GM18508 (cell line): ENCODE measurements around the gene KMT2C.
"Not testable (repeated sequence)": the region's sequence is repeated elsewhere in the genome, so short reads cannot be mapped to it uniquely, and the experiment has no call there.

Experiments used
- ATAC-seq: cut with Tn5 transposase; IDR thresholded peaks from one replicate; pipeline ENCODE4 v1.9.1; 2021; ENCODE audit warnings: moderate number of reproducible peaks; ENCODE audit not compliant: insufficient read depth, unreplicated experiment

The KMT2C gene

DNA sequence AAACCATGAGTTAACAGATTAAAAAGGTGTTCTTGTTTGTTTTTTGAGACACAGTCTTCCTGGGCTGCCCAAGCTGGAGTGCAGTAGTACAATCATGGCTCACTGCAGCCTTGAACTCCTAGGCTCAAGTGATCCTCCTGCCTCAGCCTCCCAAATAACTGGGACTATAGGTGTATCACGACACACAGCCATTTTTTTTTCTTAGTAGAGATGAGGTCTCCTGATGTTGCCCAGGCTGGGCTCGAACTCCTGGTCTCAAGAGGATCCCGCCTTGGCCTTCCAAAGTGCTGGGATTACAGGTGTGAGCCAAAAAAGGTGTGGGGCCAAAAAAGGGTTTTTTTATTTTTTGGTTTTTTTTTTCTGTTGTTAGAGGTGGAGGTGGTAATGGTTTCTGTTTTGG is 29.3 kb downstream of the KMT2C start:
- no peak for ATAC-seq

DNA sequence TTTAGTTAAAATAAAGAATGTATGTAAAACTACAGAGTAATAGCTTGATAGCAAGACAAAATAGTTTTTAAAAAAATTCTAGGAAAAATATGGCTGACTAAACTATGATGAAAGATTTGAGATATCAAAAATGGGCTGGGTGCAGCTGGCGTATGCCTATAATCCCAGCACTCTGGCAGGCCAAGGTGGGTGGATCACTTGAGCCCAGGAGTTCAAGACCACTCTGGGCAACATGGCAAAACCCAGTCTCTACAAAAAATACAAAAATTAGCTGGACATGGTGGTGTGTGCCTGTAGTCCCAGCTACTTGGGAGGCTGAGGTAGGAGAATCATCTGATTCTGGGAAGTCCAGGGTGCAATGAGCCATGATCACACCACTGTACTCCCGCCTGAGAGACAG is 29.8 kb downstream of the KMT2C start:
- not testable (repeated sequence) for ATAC-seq

DNA sequence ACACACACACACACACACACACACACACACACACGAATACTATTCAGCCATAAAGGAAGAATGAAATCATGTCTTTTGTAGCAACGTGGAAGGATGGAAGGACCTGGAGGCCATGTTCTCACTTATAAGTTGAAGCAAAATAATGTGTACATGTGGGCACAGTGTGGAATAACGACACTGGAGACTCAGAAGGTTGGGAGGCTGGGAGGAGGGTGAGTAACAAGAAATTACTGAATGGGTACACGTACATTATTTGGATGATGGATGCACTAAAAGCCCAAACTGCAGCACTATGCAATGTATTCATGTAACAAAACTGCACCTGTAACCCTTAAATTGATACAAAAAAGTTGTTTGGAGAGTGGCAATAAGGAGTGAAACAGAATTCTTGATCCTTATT is 32.1 kb downstream of the KMT2C start:
- ATAC-seq: no peak

DNA sequence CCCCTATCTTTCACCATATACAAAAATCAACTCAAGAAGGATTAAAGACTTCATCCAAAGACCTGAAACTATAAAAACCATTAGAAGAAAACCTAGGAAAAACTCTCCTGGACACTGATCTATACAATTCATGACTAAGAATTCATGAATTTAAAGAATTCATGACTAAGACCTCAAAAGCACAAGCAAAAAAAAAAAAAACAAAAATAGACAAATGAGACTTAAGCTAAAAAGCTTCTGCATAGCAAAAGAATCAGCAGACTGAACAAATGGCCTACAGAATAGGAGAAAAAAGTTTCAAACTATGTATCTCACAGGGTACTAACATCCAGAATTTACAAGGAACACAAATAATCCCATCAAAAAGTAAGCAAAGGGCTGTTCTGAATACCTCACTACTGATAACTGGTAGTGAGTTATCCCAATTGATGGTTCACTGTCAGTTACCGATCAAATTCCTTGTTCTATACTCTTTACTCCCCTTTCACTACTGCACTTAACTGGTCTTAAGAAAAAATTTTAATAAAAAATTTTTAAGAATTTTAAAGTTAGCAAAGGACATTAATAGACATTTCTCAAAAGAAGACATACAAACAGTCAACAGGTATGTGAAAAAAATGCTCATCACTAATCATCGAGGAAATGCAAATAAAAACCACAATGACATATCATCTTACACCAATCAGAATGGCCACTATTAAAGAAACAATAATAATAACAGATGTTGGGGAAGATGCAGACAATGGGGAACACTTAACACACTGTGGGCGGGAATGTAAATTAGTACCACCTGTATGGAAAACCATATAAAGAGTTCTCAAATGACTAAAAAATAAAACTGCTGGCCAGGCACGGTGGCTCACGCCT is 33.2 kb downstream of the KMT2C start:
- no peak for ATAC-seq

DNA sequence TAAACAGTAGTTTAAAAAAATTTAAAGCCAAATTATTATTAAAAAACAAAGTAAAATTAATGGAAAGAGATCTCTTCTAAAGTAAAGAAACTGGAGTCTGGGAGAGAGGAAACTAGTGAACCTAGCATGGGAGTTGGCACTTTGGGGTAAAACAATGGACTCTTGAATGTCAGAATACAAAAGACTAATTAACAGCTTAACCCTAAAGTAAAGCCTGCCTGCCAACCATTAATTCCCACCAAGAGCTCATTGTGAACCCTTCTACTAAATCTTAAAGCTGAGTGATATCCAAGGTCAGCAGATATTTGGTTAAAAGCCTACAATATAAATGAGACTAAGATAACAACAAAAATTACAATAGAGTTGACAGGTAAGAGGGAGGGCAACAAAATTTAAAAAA is 36.5 kb downstream of the KMT2C start:
- no peak for ATAC-seq

DNA sequence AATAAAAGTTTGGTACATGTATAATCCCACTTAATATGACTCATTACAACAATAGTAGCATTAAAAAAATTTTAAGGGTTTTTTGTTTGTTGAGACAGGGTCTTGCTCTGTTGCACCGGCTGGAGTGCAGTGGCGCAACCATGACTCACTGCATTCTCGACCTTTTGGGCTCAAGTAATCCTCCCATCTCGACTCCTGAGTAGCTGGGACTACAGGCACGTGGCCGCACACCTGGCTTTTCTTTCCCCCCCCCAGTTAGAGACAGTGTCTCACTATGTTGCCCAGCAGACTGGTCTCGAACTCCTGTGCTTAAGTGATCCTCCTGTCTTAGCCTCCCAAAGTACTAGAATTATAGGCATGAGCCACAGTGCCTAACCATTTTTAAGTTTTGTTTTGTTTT is 40.7 kb downstream of the KMT2C start:
- no peak for ATAC-seq

DNA sequence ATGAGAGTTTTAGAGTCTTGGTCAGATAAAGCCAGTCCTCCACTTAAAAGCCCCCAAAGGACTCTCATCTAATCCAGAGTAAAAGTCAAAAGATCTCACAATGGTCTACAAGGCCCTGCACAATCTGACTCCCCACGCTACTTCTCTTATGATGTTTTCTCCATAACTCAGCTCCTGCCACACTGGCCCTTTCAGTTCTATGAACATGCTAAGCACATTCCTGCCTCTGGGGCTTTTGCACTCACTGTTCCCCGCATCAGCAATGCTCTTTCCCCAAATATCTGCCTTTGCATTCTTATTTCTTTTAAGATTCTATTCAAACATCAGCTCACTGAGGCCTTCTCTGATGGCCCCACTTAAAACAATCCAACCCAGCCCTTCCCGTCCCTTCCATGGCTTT is 41.6 kb downstream of the KMT2C start:
- ATAC-seq: not testable (repeated sequence)

DNA sequence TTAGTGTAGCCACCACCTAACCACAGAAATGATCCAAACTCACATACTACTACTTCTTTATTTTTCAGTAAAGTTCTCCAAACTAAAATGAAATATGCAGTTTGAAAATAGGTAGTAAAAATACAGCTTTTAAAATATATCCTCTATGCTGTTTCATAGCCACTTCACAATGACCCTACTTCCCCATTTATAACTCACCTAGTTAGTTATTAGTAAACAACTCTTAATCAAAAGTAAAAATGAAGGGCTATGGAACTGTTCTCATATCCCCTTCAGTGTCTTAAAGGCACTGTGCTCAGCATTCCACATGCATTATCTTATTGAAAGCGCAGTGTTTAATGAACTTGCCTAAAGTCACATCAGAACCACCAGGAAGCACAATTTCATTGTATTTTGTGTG is 43.5 kb downstream of the KMT2C start:
- peak; percentile 78 for ATAC-seq

DNA sequence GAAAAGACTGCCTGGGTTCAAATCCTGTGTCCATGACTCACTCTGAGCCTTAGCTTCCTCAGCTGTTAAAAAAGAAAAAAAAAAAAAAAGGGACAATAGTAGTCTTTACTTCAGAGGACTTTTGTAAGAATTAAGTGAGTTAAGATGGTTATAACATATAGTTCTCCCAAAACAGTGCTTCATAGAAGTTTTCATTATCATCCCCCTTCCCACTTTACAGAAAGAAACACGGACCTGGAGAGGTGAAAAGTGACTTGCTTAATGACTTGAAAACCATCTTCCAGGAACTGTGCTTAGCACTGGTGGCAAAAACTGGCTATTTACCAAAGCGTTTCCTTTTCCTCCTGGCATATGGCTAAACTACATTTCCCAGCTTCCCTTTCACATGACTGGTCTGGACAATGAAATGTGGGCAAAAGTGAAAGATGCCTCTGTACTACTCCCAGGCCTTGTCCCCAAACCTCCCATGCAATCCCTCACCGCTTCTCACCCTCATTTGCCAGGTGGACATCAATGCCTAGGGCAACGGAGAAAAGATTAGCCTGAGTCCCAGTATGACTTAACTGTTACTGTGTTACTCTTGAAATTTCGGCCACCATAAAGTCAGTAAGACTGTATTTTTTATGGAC is 49.6 kb downstream of the KMT2C start:
- not testable (repeated sequence) for ATAC-seq

DNA sequence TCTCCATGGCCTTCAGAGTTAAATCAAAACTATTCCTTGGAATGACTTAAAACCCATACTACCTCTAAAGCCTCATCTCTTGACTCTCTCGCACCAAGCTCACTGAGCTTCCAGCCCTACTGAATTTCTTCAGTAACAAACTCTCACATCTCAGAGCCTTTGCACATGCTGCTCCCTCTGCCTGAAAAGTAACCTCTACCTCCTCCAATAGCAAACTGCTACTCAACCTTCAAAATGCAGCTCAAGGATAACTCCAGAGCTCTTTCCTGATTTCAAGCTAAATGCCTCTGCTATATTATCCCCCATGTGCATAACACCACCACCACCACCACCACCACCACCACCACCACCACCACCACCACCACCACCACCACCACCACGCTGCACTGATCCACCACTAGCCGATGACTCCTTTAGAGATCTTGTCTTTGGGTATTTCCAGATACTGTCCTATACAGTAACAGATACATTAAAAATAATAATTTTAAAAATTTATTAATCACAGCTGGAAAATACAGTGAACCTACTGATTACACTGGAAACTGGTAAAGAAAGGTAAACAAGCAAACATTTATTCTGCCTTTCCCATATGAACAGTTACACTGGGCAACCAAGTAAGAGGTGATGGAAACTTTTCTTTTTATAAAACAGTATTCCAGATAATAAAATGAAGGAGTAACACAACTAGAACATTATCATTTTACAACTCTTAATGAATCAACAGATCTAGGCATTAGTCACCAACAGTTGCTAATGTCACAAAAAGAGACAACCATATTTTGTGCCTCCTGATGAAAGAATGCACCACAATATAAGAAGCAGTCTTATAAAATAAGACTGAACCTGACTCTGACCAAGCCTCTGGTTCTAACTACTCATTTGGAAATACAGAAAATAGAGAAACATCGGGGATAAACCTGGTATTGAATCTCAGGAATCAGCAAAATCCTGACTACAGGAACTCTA is 51.3 kb downstream of the KMT2C start:
- not testable (repeated sequence) for ATAC-seq

DNA sequence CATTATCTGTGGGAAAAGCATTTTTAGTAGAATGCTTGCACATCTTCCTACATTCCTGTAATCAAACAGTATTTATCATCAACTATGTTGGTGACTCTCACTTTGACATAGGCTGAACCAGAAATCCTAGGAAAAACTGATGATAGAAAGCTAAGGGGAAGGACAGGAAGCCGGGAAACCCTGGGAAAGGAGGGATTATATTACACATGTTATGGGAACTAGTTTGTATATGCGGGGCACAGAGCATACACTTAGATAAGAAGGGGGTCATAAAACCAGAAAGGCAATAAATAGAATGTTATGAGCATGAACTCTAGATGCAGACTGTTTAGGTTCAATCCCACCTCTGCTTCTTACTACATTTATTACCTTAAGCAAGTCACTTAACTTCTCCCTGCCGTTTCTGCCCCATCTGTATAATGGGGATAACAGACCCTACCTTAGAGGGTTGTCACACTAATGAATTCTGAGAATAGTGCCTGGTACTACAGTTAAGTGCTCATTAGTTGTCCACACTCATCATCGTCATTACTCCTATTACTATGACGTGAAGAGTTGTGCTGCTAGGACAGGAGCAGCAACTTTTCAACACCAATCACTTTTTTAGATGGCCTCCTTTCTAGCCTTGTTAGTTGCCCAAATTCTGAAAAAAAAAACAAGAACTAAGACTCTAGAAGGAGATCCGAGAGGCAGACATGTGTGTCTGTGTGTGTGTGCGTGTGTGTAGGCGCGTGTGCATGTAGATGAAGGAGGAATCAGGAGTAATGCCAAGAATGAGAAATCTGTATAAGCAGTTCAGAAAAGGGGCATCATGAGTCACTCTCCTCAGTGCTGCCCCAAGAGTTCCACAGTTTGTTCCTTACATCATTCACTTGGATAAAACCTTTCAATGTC is 52.2 kb downstream of the KMT2C start:
- ATAC-seq: no peak

DNA sequence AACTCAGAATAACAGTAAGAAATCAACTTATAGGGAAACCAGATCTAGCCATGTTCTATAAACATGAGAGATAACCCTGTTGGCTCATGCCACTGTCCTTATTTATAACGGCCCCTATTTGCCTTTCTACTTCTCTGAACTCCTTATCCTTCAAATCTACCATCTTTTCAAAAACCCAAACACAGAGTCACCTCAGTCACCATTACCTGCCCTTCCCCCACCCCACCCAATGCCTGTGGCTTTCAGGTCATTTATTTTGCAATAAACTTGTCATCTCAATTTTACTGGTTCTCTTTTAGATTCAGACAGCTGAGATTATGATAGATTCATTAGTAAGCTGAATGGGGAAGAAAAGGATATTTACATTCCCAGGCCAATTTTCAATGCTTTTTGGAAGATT is 53.6 kb downstream of the KMT2C start:
- no peak for ATAC-seq

DNA sequence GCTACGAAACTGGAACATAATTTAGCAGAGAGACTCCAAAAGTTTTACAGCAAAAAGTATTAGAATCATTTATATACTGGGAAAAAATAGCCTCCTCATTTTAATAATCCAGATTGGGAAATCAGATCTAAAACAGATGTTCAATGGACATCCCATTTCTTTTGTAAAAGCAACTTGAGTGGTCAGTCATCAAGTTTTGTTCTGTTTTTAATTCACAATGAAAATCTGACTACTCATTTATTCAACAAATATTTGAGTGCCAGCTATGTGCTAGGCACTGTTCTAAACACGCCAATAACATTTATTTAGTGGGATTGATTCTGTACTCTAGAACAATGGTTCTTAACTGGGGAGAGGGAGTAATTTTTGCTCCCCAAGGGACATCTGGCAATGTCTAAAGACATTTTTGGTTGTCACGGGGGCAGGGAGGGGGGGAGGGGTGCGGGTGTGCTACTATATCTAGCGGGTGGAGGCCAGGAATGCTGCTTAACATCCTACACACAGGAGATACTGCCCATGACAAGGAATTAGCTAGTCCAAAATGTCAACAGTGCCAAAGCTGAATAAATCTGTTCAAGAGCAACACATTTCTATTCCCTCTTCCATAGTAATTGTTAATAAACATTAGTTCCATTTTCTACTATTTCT is 54.7 kb downstream of the KMT2C start:
- not testable (repeated sequence) for ATAC-seq

DNA sequence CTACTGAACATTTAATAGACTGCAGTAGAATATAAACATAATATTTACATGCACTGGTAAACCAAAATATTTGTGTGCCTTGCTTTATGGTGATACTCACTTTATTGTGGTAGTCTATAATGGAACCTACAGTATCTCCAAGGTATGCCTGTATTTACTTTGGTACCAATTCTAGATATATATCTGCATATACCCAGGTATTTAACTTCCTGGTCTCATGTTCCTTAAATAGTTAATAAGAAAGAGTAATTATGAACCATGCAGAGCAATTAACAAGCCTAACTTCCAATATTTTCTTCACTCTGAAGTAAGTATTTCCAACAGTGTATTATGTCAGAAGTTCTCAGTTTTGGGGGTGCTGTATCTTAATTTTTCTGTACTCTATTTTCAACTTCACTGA is 57.3 kb downstream of the KMT2C start:
- ATAC-seq: not testable (repeated sequence)

DNA sequence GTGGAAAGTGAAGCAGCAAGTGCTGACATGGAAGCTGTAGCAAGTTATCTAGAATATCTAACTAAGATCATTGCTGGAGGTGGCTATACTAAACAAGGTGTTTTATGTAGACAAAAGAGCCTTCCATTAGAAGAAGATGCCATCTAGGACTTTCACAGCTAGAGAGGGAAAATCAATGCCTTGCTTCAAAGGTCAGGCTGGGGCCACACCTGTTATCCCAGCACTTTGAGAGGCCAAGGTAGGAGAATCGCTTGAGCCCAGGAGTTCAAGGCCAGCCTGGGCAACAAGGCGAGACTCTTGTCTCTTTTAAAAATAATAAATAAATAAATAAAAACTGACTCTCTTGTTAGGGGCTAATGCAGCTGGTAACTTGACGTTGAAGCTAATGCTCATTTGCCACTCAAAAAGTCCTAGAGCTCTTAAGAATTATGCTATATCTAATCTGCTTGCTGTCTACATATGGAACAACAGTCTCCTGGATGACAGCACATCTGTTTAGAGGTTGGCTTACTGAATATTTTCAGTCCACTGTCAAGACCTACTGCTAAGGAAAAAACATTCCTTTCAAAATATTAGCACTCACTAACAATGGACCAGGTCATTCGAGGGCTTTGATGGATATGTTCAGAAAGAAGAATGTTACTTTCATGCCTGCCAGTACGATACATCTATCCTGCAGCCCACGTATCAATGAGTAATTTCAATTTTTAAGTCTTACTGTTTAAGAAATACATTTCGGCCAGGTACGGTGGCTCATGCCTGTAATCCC is 58.9 kb downstream of the KMT2C start:
- ATAC-seq: not testable (repeated sequence)

DNA sequence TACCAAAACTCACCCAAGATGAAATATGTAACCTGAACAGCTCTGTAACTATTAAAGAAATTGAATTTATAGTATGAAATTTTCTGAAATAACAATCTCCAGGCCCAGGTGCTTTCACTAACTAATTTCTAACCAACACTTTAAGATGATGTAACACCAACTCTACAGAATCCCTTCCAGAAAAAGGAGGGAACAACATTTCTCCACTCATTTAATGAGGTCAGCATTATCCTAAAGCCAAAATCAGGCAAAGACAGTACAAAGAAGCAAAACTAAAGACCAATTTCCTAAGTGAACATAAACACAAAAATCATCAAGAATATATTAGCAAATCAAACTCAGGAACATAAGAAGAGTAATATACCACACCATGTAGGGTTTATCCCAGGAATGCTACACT is 65.5 kb downstream of the KMT2C start:
- ATAC-seq: no peak

DNA sequence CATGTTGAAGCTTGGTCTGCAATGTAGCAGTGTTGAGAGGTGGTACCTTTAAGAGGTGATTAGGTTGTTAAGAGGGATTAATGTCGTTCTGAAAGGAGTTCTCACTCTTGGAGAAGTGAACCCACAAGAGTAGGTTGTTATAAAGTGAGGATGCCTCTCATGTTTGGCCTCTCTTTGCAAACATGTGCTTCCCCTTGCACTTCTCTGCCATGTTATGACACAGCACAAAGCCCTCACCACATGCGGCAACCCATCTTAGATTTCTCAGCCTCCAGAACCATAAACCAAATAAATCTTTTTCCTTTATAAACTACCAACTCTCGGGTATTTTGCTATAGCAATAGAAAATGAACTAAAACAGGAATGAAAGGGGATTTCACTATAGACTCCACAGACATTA is 66.3 kb downstream of the KMT2C start:
- ATAC-seq: no peak

DNA sequence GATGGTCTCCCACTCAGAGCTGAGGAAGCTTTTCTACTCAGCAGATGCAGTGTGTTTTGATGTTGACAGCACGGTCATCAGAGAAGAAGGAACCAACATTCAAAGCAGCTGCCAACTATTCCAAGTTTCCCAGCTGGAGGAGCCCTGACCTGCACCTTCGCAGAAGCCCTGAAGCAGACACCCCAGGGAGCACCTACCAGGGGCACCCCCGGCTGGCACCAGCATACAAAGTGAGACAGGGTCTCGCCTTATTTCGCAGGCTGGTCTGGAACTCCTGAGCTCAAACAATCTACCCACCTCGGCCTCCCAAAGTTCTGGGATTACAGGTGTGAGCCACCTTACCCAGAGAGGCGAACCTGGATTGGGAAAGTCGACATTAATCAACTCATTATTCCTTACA is 68.6 kb downstream of the KMT2C start:
- no peak for ATAC-seq

DNA sequence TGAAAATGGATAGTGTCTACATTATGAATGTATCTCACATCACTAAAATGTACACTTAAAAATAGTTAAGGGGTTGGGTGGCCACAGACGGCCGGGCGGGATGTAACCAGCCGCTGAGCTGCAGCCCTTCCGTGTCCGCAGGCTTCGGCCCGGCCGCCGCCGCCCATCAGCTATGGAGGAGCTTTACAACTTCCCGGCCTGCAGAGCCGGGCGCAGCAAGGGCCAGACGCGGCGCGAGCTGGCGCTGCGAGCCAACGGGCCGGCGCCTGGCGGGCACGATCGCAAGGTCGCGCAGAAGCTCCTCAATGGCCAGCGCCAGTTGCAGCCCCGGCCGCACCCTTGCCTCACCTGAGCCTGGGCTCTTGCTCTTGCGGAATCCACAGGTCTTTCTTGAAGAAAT is 69.1 kb downstream of the KMT2C start:
- ATAC-seq: no peak
